RPMI7951 (cell line): ENCODE data around the gene FAM20B. TPM values are rescaled to one million over a fixed set of nuclear protein-coding genes. Genes with fewer than 3 reads are reported as not detected.
A peak's percentile ranks its signal among the peaks of the same experiment; 100 is the strongest.
"Not testable (repeated sequence)": the region's sequence is repeated elsewhere in the genome, so short reads cannot be mapped to it uniquely, and the experiment has no call there.

ENCODE experiments used
- DNase-seq: peaks from one replicate; pipeline ENCODE4 v3.0.0-alpha.2; 2012; ENCODE audit warnings: low read depth
- total RNA-seq: library from RNA; depleted of rRNA; stranded (reverse); fragments of >200 nt; shearing (Covaris generic); gene quantifications from 2 replicates; pipeline ENCODE4 v1.2.3, GENCODE V29; 2014; rRNA removed

The FAM20B gene, protein sequence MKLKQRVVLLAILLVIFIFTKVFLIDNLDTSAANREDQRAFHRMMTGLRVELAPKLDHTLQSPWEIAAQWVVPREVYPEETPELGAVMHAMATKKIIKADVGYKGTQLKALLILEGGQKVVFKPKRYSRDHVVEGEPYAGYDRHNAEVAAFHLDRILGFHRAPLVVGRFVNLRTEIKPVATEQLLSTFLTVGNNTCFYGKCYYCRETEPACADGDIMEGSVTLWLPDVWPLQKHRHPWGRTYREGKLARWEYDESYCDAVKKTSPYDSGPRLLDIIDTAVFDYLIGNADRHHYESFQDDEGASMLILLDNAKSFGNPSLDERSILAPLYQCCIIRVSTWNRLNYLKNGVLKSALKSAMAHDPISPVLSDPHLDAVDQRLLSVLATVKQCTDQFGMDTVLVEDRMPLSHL
- total RNA-seq = 20.1 and 24.2 TPM in 2 replicates

GRCh38 chr1:179025125-179025974 lies at the start of gene FAM20B:
TSS of gene FAM20B (plus strand) at chr1:179025894. CDS start at chr1:179043848, 17,954 bp downstream.
- peak; percentile 91 for DNase-seq

- DNase-seq = no peak
These were observed 49.2 kb upstream of the FAM20B start for GRCh38 chr1:178976541-178976940.

- peak; percentile 3 for DNase-seq
These were observed 39.5 kb upstream of the FAM20B start for GRCh38 chr1:178986204-178986603.

- not testable (repeated sequence) for DNase-seq
These were observed 37.5 kb upstream of the FAM20B start for GRCh38 chr1:178988198-178988597.

DNA sequence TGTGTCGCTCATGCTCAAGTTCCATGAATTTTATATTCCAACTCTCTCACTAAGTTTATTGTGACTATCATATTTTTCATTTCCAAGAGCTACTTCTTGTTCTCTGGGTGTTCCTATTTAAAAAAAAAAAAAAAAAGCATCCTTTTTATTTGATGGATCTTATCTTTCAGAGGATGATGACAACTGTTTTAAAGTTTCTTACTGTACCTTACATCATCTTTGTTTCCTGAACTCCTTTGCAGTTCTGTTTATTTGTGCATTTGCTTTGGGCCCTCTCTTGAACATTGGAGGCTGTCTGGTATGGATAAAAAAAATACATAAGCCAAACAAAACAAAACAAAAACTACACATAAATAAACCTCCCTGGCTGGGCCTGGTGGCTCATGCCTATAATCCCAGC lies 32.1 kb upstream of the FAM20B start:
- DNase-seq = no peak

DNA sequence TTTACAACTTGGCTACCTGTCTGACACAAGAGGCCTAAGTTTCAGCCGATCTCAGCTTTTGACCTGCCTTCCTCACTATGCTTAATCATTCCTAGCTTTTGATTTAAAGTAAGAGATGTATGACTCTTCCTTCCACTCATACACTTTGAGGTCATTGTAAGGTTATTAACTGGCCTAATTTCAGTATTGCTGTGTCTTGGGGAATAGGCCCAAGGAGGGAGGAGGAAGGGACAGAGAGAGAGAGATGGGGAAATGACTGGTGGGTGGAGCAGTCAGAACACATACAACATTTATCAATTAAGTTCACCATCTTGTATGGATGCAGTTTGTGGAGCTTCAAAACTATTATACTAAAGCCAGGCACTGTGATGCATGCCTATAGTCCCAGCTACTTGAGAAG lies 28.3 kb upstream of the FAM20B start:
- DNase-seq = no peak

- DNase-seq = no peak
These were observed 27.4 kb upstream of the FAM20B start for GRCh38 chr1:178998295-178998694.

GRCh38 chr1:178999061-178999460 lies 26.6 kb upstream of the FAM20B start:
- no peak for DNase-seq

GRCh38 chr1:179001451-179001850 lies 24.2 kb upstream of the FAM20B start:
- DNase-seq = no peak

DNA sequence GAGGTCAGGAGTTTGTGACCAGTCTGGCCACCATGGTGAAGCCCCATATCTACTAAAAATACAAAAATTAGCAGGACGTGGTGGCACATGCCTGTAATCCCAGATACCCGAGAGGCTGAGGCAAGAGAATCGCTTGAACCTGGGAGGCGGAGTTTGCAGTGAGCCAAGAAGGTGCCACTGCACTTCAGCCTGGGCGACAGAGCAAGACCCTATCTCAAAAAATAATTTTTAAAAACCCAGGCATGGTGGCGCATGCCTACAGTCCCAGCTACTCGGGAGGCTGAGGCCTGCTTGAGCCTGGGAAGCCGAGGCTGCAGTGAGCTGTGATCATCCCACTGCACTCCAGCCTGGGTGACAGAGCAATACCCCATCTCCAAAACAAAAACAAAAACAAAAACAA lies 23.6 kb upstream of the FAM20B start:
- not testable (repeated sequence) for DNase-seq

DNA sequence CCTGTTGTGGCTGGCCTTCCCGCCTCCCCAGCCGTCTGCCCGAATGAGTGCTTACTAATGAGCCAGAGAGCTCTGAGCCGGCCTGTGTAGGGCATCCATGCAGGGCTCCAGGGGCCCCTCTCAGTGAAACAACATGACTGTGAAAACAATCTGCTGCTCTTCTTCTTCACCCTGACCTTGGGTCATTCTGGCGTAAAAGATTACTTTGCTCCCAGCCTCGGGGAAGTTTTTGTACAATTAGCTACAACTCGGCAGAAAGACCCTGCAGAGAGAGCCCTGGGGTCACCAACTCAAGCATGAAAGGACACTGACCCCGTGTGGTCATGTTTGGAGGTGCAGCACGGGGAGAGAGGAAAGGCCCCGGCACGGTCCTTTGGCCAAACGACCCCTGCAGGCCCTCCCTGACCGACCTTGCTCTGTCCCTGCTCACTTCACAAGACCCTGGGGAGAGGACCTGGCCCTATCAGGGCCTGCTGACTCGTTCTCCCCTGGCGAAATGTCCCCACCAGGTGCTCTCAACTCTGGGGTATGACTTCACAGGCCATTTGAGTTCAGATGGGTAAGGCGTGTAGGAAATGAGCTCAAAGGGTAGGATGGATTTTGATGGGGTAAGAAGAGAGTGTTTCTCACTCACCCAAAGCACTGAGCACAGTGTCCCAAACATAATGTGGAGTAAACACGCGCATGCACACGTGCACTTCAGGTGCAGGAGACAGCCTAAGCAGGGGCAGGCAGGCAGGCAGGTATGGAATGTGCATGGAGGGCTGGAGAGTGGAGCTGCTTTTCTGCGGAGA lies 22.9 kb upstream of the FAM20B start:
- DNase-seq = peak; percentile 61

DNA sequence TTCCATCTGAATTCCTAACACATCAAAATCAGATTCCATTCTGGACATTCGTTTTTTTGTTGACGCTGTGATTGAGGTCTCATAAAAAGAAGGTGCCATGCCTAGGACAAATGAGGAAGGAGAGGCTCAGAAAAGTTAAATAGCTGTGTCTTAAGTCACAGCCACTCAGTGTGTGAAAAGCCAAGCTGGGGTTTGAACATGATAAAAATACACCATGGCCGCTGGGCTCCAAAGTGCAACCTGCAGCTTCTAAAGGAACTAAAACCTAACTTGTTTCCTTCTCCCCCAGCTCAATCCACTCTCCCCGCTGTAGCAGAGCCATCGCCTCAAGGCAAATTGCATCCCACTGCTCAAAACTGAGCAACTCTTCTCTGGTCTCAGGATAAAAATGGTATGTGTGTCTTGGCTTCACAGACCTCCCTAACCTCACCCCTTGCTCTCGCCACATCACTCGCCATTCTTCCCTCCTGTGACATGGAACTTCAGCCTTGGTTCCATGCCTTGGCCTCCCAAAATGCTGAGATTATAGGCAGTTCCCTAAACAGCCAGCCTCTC lies 22.1 kb upstream of the FAM20B start:
- no peak for DNase-seq

GRCh38 chr1:179007233-179007632 lies 18.5 kb upstream of the FAM20B start:
- DNase-seq = no peak

GRCh38 chr1:179010671-179011070 lies 15.0 kb upstream of the FAM20B start:
- no peak for DNase-seq

GRCh38 chr1:179012038-179012437 lies 13.7 kb upstream of the FAM20B start:
- no peak for DNase-seq

GRCh38 chr1:179014123-179014522 lies 11.6 kb upstream of the FAM20B start:
- no peak for DNase-seq

- no peak for DNase-seq
These were observed 10.3 kb upstream of the FAM20B start for GRCh38 chr1:179015396-179015795.

DNA sequence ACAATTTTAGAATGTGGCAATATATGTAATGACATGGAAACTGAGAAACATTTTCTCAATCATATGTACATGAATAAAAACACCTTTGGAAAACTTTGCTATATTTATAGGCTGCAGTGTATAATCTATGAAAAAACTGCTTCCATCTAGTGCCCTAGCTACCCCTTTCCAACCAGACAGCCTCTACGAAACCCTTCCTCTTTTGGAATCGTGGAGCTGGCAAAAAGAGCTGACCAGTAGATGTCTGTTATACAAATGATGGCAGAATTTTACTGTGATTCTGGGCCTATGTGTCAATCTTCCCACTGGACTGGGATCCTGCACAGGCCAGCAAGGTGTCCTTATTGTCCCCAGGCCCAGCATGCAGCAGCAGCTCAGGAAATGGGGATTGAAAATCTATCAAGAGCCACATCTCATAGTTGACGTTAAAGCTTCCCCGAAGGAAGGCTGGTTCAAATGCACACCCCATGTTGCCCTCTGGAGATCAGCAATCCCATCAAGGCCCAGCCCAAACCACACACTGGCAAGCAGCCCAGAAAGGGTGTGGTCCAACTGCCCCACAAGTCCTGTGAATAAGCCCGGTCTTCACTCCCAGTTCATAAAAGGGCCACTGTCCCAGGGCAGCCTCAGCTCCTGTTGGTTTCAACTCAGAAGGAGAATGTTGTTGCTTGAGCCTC lies 8.8 kb upstream of the FAM20B start:
- DNase-seq = peak; percentile 97

- peak; percentile 70 for DNase-seq
These were observed 8.0 kb upstream of the FAM20B start for GRCh38 chr1:179017383-179018326.

DNA sequence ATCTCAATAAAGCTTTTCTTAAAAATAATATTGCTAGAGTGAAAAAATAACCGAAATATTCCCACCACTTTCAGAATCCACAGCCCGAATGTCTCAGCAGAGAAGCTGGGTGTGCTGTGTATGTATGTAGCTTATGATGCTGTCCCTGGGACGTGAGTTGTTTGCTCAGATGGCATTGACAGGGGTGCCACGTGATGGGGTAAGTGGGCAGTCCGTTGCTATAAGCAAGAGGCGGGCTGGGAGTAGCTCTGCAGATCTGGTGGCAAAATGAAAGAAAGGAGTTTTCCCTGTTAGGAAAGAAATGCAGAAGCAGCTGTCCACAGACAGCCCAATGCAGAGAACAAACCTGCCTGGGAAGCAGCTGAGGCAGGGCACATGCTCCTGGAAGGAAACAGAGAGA lies 3.8 kb upstream of the FAM20B start:
- peak; percentile 71 for DNase-seq
